IMR-90 (cell line): Measurements from ENCODE around the gene ZNF593. TPM values are rescaled to one million over a fixed set of nuclear protein-coding genes. Genes with fewer than 3 reads are reported as not detected.

Experiments
- ATAC-seq: fragments of 200-7000 bp; cut with Tn5 transposase; 2 replicates; pipeline ENCODE4 v1.9.1; 2020; ENCODE audit warnings: low read depth, mild to moderate bottlenecking, moderate library complexity
- BruUV-seq: library from RNA; stranded (reverse); fragments of 400-500 nt; replicated peaks from 2 replicates; lab custom pipeline; 2021; lab: Mats Ljungman, UMichigan
- CTCF ChIA-PET: fragments of 300-600 bp; formaldehyde crosslinking; extraction: SDS; loops from one replicate; lab custom pipeline; 2021; ENCODE audit warnings: antibody characterized with exemption; lab: Yijun Ruan, JAX
- POLR2A ChIA-PET: fragments of 300-600 bp; sonication (Branson Sonifier 250); formaldehyde crosslinking; loops from one replicate; lab custom pipeline; 2022; ENCODE audit warnings: antibody characterized with exemption; ENCODE audit not compliant: unreplicated experiment; lab: Charles Lee
- DNase-seq: peaks from one replicate; pipeline ENCODE4 v3.0.0; 2013
- H2AFZ ChIP-seq: replicated peaks from 2 replicates; pipeline ENCODE3; 2013; ENCODE audit warnings: low read length, mild to moderate bottlenecking; ENCODE audit not compliant: poor library complexity
- H2AK5ac ChIP-seq: 2 replicates; pipeline ENCODE4 v1.6.1; 2013; ENCODE audit warnings: low read depth, low read length, inconsistent platforms
- H2AK9ac ChIP-seq: replicated peaks from 2 replicates; pipeline ENCODE3; 2013; ENCODE audit warnings: mild to moderate bottlenecking, low read depth, low read length, moderate library complexity; ENCODE audit not compliant: poor library complexity
- H2BK120ac ChIP-seq: 2 replicates; pipeline ENCODE4 v1.6.1; 2013; ENCODE audit warnings: low read depth, low read length, inconsistent platforms
- H2BK15ac ChIP-seq: 3 replicates; pipeline ENCODE4 v1.6.1; 2013; ENCODE audit warnings: low read depth, low read length, inconsistent platforms
- H2BK20ac ChIP-seq: 2 replicates; pipeline ENCODE4 v1.6.1; 2013; ENCODE audit warnings: low read depth, mild to moderate bottlenecking, inconsistent platforms, low read length, moderate library complexity
- H2BK5ac ChIP-seq: 2 replicates; pipeline ENCODE4 v1.6.1; 2013; ENCODE audit warnings: mild to moderate bottlenecking, low read depth, low read length, inconsistent platforms; ENCODE audit not compliant: poor library complexity, severe bottlenecking
- H3K14ac ChIP-seq: replicated peaks from 2 replicates; pipeline ENCODE4 v1.6.1; 2013; ENCODE audit warnings: low read depth, low read length, inconsistent platforms
- H3K18ac ChIP-seq: 2 replicates; pipeline ENCODE4 v1.6.1; 2013; ENCODE audit warnings: low read depth, low read length, control low read depth
- H3K23ac ChIP-seq: 2 replicates; pipeline ENCODE4 v1.6.1; 2013; ENCODE audit warnings: low read depth, low read length, inconsistent platforms
- H3K27ac ChIP-seq: 2 replicates; pipeline ENCODE4 v1.5.1; 2013; ENCODE audit warnings: mild to moderate bottlenecking, control low read depth, low read length; ENCODE audit not compliant: insufficient read depth
- H3K27me3 ChIP-seq: 2 replicates; pipeline ENCODE4 v1.6.1; 2013; ENCODE audit warnings: low read length; ENCODE audit not compliant: control insufficient read depth, insufficient read depth
- H3K36me3 ChIP-seq: 2 replicates; pipeline ENCODE4 v1.6.1; 2013; ENCODE audit warnings: low read length, mixed read lengths; ENCODE audit not compliant: control insufficient read depth, insufficient read depth
- H3K4ac ChIP-seq: 2 replicates; pipeline ENCODE4 v1.6.1; 2013; ENCODE audit warnings: low read depth, low read length, inconsistent platforms
- H3K4me1 ChIP-seq: 2 replicates; pipeline ENCODE4 v1.6.1; 2013; ENCODE audit warnings: low read length, mixed read lengths; ENCODE audit not compliant: control insufficient read depth, insufficient read depth
- H3K4me2 ChIP-seq: 2 replicates; pipeline ENCODE4 v1.6.1; 2013; ENCODE audit warnings: low read depth, mild to moderate bottlenecking, control low read depth, low read length, moderate library complexity
- H3K4me3 ChIP-seq: 2 replicates; pipeline ENCODE4 v1.5.1; 2013; ENCODE audit warnings: low read depth, mild to moderate bottlenecking, control low read depth, low read length, moderate library complexity; ENCODE audit not compliant: insufficient read depth
- H3K56ac ChIP-seq: 2 replicates; pipeline ENCODE4 v1.6.1; 2013; ENCODE audit warnings: low read length, inconsistent platforms; ENCODE audit not compliant: insufficient read depth; ENCODE audit errors: extremely low read depth
- H3K79me1 ChIP-seq, 2 experiments: 2 replicates each; pipeline ENCODE4 v1.6.1; 2013; ENCODE audit warnings: low read length in 2 of 2, inconsistent platforms in 1 of 2, low read depth in 1 of 2
- H3K9ac ChIP-seq: 2 replicates; pipeline ENCODE4 v1.6.1; 2013; ENCODE audit warnings: low read depth, low read length, control low read depth
- H3K9me1 ChIP-seq: 2 replicates; pipeline ENCODE4 v1.6.1; 2013; ENCODE audit warnings: low read length, inconsistent platforms; ENCODE audit not compliant: insufficient read depth
- H3K9me3 ChIP-seq: 2 replicates; pipeline ENCODE4 v1.6.1; 2013; ENCODE audit warnings: low read length; ENCODE audit not compliant: control insufficient read depth, insufficient read depth
- H4K20me1 ChIP-seq: 2 replicates; pipeline ENCODE4 v1.6.1; 2013; ENCODE audit warnings: low read length, inconsistent platforms; ENCODE audit not compliant: insufficient read depth
- H4K5ac ChIP-seq: 2 replicates; pipeline ENCODE4 v1.6.1; 2013; ENCODE audit warnings: mild to moderate bottlenecking, low read depth, low read length, control low read depth
- H4K8ac ChIP-seq, 2 experiments: 2 replicates each; pipeline ENCODE4 v1.6.1; 2013; ENCODE audit warnings: low read depth in 2 of 2, low read length in 2 of 2, control low read depth in 1 of 2, inconsistent platforms in 1 of 2
- H4K91ac ChIP-seq: 2 replicates; pipeline ENCODE4 v1.6.1; 2013; ENCODE audit warnings: low read depth, low read length, inconsistent platforms; ENCODE audit not compliant: insufficient read depth
- RAD21 ChIP-seq: IDR thresholded peaks from 2 replicates; pipeline ENCODE4 v1.6.1; 2012; ENCODE audit warnings: low read length, improper control_type of control experiment
- whole genome bisulfite sequencing, 2 experiments: methylation state at CpG; one replicate each; pipeline versions ENCODE4 v1.1.5 to v1.1.7; 2013; ENCODE audit warnings: missing lambda C conversion rate in 2 of 2; ENCODE audit not compliant: insufficient read length in 1 of 2; ENCODE audit errors: extremely low coverage in 2 of 2; 5-methylcytosine and 5-hydroxymethylcytosine counted together
- dilution Hi-C: fragments of 300-500 bp; cut with HindIII; formaldehyde crosslinking; loops from one replicate; pipeline ENCODE4 v1.14.3; 2018; ENCODE audit warnings: low sequenced_read_pairs; ENCODE audit not compliant: unreplicated experiment
- in situ Hi-C: fragments of 300-500 bp; cut with MboI; formaldehyde crosslinking; loops from 3 replicates; pipeline ENCODE4 v1.14.3; 2019; ENCODE audit warnings: low sequenced_read_pairs, inconsistent platforms, mixed read lengths
- intact Hi-C: fragments of 100-400 bp; cut with micrococcal nuclease; formaldehyde crosslinking; loops from 2 replicates; pipeline ENCODE4 v1.10.0; 2022
- polyA plus RNA-seq, 3 experiments: library from polyadenylated mRNA; depleted of rRNA; stranded (reverse); fragments of >200 nt; gene quantifications; 2 replicates each; pipeline ENCODE4 v1.2.3, GENCODE V29; 2012; ENCODE audit warnings: low replicate concordance in 1 of 3
- total RNA-seq: library from RNA; depleted of rRNA; stranded (reverse); fragments of >200 nt; gene quantifications from 2 replicates; pipeline ENCODE4 v1.2.3, GENCODE V29; 2012
- TF ChIP-seq, protein P1 (sequence below): fragments of 150-350 bp; IDR thresholded peaks from 2 replicates; pipeline ENCODE4 v1.6.1; 2017; ENCODE audit warnings: mild to moderate bottlenecking, antibody characterized with exemption, low read length, low read depth

The ZNF593 gene
- total and polyA plus RNA-seq, 2 of the 4 experiments (the other 2 are of a cell fraction) = 22.2 to 57.7 TPM

DNA sequence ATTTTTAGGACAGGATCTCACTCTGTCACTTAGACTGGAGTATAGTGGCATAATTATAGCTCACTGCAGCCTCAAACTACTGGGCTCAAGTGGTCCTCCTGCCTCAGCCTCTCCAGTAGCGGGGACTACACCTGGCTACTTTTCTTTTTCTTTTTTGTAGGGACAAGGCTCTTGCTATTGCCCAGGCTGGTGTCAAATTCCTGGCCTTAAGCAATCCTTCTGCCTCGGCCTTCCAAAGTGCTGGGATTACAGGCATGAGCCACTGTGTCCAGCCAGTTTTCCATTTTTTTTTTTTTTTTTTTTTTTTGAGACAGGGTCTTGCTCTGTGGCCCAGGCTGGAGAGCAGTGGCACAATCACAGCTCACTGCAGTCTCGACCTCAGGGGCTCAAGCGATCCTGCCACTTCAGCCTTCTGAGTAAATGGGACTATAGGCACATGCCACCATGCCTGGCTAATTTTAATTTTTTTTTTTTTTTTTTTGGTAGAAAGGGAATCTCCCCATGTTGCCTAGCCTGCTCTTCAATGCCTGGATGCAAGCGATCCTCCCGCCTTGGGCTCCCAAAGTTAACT, 43.7 kb downstream of the ZNF593 start:
- intact Hi-C loops = no loop called here
- no peak overlapping the region for H2BK120ac ChIP-seq
- H3K18ac ChIP-seq = no peak overlapping the region
- DNase-seq = no peak
- no peak overlapping the region for H3K27ac ChIP-seq
- 53% methylated on average over 3 of the region's 6 CpGs; no CpG with 5 or more reads in 1 of the 2 experiments for WGBS, 2 experiments
- H2AFZ ChIP-seq = no peak overlapping the region
- no peak overlapping the region for H3K4ac ChIP-seq
- no peaks in the 10 kb centered on the region for H3K4me1 ChIP-seq
- no peak overlapping the region for H3K23ac ChIP-seq
- no peak overlapping the region for H4K91ac ChIP-seq
- H2AK5ac ChIP-seq = no peak overlapping the region
- H3K4me2 ChIP-seq = no peak overlapping the region
- H2BK15ac ChIP-seq = no peak overlapping the region
- H3K4me3 ChIP-seq = no peak overlapping the region
- no peaks in the 10 kb centered on the region for H3K9me3 ChIP-seq
- H3K56ac ChIP-seq = no peak overlapping the region
- H3K9me1 ChIP-seq = no peaks in the 10 kb centered on the region
- no peaks in the 10 kb centered on the region for H3K79me1 ChIP-seq
- no peaks in the 10 kb centered on the region for H3K36me3 ChIP-seq
- H2AK9ac ChIP-seq = no peak overlapping the region
- H4K20me1 ChIP-seq = no peaks in the 10 kb centered on the region
- peaks cover 36% of the 10 kb centered on the region for H3K27me3 ChIP-seq
- in situ Hi-C loops = no loop called here
- no peak overlapping the region for H4K8ac ChIP-seq
- H2BK20ac ChIP-seq = no peak overlapping the region
- ATAC-seq = no peak
- H2BK5ac ChIP-seq = no peak overlapping the region
- ChIA-PET POLR2A (interaction anchor here (0.7 kb wide), 1 partner anchor 164 kb away, joined by 3 read pairs; no protein-coding TSS in a partner anchor), CTCF (interaction anchor here (0.5 to 1.0 kb wide), 2 partner anchors 10 to 39 kb away, joined by 4 to 7 read pairs; no protein-coding TSS in a partner anchor)
- no peak overlapping the region for H3K14ac ChIP-seq
- BruUV-seq = no TSS peak
- no peak for TF ChIP-seq RAD21
- TF ChIP-seq, protein P1, sequence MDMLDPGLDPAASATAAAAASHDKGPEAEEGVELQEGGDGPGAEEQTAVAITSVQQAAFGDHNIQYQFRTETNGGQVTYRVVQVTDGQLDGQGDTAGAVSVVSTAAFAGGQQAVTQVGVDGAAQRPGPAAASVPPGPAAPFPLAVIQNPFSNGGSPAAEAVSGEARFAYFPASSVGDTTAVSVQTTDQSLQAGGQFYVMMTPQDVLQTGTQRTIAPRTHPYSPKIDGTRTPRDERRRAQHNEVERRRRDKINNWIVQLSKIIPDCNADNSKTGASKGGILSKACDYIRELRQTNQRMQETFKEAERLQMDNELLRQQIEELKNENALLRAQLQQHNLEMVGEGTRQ = no peak
- no peak overlapping the region for H4K5ac ChIP-seq
- H3K9ac ChIP-seq = no peak overlapping the region
- dilution Hi-C loops = no loop called here
